Measurements from ENCODE around the gene BRD9.
"Not testable (repeated sequence)": the region's sequence is repeated elsewhere in the genome, so short reads cannot be mapped to it uniquely, and the experiment has no call there.

The BRD9 gene

DNA sequence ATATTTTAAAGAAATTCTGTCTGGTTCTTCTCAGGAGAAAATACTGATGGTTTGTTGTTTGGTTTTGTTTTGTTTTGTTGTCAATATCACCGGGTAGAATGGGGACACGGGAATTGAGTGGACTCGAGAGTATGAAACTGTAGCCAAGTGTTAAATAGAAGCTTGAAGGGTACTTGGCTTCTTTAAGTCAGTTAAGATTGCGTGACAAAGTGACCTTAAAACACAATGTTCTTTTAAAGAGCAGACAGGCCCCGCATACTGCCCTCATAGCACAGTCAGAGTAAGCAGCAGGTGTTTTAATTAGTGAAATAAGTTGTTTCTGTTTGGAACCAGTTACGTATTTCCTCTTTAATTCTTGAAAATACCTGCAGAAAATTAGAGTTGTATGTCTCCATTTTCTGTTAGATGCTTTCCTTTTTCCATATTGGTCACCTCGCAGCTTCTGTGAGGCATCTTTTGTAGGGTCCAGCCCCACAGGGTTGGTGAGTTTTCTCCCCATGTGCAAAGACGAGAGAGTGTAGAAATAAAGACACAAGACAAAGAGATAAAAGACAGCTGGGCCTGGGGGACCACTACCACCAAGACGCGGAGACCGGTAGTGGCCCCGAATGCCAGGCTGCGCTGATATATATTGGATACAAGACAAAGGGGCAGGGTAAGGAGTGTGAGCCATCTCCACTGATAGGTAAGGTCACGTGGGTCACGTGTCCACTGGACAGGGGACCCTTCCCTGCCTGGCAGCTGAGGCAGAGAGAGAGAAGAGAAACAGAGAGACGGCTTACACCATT lies 9.7 kb upstream of the BRD9 start:
- no peak for DNase-seq

DNA sequence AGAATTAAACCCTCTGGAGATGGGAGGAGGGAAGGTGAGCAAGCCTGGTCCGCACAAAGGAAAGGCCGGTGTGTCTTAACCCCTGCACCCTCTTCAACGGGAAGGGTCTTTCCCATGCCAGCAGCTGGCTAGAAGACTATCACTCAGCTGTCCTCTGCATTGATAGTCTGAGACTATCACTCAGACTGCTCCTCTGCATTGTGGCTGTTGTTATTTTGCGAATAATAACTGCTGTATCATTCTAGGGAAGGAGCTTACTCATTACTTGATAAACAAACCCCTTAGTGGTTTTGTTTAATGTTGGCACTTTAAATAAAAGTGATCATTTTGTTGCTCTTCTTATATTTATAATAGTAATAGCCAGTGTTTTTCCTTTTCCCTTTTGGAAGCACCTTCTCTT lies 8.2 kb upstream of the BRD9 start:
- DNase-seq = no peak

- DNase-seq = no peak
These were observed 1.1 kb upstream of the BRD9 start for GRCh38 chr5:893711-894110.

GRCh38 chr5:893137-893506 lies 521 bp upstream of the BRD9 start:
- DNase-seq = no peak

DNA sequence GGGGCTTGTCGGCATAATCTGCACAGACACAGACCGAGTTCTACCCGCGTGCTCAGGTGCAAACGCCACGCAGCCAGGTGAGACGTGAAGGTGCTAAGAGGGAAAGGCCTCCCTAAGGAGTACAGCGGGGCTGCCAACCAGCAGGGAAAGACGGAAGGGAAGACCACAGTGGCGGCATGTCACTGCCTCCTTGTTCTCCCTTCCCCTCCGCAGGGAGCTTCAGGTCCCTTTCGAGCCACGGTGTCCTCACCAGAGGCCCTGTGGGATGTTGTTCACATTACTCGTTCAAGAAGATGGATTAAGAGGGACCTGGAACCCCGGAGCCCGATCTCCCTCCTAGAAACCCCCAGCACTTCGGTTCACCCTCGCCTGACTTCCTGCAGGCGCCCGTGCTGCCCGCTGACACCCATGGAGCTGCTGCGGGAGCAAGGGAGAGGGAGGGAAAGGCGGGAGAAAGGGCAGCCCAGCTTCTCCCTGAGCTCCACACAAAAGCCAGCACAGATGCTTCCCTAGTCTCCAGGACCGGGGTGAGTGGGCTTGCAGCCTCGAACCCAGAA lies 686 bp downstream of the BRD9 start:
- no peak for DNase-seq

GRCh38 chr5:891117-891836 lies 1.3 kb downstream of the BRD9 start:
- no peak for DNase-seq

GRCh38 chr5:889075-889710 lies 3.4 kb downstream of the BRD9 start:
- DNase-seq = no peak

DNA sequence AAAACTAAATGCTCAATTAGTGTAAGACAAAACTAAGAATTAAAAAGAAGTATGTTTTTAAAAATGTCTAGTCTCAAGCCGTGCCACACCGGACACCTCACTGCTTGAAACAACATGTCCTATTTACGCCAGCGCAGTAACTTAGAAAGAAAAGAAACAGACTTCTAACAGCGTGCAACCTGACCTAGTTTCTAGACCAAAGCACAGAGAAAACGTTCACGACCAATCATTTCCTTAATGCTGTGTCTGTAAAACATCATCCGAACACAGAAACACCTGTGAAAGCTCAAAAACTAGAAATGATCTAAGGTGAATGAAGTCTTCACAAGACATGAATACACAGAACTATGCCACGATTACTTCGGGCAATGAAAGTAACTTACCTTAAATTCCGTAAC lies 4.0 kb downstream of the BRD9 start:
- DNase-seq = no peak

GRCh38 chr5:887947-888637 lies 4.5 kb downstream of the BRD9 start:
- no peak for DNase-seq

DNA sequence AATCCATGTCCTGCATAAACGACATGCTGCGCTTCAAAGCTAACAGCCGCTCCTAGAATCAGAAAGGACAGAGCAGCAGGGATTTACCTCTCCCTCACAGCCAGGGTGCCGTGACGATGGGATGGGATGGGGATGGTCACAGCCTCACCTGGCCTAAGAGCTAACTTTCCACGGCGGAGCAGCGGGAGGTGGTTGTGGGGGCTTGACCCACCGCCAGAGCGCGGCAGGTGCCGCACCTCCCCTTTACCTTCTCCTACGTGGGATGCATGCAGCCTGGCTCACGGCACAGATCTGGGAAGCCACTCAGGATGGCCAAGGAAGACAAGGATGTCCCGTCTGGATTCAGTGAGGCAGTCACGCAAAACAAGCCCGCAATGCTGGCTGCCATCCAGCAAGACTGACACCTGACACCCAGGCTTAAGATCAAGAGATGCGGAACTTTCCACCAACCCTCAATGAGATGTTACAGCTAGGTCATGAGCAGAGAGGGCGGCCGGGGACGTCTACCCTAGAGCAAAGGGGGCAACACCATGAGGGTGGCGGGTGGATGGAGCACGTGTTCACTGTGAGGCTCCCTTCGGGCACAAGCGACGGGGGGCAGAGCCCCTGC lies 5.8 kb downstream of the BRD9 start:
- no peak for DNase-seq

DNA sequence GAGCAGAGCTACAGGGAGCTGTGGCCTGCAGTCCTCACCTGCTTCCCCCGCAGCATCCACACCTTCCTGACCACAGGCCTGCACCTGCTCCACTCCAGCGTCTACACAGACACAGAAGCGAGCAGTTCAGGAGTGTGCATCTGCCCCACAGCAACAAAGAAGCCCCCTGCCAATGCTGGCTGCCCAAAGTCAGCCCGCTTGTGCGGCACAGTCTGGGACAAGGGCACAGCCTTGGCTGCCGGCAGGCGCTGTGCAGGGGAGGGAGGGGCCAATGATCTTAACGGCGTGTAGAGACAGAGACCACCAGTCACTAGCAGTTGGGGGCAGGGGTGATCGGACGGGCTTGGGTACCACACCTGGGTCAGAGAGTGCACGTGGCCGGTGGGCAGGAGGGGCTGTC lies 6.6 kb downstream of the BRD9 start:
- DNase-seq = no peak

DNA sequence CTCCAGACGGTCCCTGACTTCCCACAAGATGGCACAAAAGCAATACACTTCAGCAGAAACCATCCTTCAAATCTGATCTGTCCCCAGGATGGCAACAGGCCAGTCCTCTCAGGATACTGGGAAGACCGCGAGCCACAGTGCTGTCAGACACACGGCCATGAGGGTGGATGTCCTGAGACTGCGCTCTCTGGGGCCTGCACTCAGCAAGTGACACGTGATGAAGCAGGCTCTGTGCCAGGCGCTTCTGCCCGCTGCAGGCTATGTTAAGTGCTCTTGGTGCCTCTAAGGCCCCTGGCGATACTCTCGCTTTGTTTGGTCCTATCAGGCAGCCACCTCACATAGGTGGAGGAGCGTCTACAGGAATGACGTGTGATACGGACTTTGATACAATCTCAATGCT lies 7.1 kb downstream of the BRD9 start:
- DNase-seq = no peak

DNA sequence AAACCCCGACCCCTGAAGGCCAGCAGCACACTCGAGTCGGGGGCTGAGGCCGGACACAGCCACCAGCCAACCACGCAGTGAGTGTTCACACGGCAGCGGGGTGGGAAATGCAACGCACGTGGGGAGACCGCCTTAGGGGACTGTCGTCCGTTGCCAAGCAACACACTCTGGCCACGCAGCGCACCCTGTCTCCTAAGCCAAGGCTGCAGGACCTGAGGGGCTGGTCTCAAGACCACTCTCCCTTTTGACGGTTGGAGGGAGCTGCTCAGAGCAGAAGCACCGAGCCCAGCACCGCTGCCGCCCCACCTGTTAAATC lies 7.5 kb downstream of the BRD9 start:
- DNase-seq = no peak

DNA sequence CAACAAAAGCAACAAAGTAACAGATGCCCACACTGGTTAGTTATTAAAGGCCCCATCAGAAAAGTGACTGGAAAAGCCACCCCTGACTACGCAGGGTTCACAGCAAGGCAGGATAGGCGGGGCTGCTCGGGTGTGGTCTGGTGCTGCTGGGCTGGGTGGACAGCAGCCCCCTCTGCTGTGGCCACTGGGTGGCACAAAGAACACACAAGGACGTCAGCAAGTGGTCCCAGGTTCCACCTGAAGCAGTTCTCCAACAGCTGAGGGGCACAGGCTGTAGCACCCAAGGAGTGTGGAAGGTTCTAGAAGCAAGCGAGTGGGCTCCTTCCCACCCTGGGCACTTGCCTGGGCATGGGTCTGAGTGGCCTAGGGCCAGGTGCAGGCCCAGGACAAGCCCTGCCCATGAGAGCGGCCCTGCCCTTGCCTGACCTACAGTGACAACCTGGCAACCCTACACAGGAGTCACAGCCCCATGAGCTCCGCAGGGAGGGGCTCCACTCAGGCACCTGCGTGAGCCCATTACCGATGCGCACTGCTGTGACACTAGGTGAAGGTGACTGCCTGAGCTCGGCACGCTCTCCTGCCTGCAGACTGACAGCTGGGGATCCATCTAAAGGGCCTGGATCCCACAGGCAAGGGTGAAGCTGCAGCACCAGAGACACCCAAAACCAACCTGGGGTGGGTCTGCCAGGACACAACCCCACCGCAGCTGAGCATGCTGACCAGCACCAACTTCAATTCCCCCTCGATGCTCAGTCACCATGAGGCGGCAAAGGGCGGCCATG lies 8.1 kb downstream of the BRD9 start:
- no peak for DNase-seq

- no peak for DNase-seq
These were observed 9.0 kb downstream of the BRD9 start for GRCh38 chr5:883475-884181.

DNA sequence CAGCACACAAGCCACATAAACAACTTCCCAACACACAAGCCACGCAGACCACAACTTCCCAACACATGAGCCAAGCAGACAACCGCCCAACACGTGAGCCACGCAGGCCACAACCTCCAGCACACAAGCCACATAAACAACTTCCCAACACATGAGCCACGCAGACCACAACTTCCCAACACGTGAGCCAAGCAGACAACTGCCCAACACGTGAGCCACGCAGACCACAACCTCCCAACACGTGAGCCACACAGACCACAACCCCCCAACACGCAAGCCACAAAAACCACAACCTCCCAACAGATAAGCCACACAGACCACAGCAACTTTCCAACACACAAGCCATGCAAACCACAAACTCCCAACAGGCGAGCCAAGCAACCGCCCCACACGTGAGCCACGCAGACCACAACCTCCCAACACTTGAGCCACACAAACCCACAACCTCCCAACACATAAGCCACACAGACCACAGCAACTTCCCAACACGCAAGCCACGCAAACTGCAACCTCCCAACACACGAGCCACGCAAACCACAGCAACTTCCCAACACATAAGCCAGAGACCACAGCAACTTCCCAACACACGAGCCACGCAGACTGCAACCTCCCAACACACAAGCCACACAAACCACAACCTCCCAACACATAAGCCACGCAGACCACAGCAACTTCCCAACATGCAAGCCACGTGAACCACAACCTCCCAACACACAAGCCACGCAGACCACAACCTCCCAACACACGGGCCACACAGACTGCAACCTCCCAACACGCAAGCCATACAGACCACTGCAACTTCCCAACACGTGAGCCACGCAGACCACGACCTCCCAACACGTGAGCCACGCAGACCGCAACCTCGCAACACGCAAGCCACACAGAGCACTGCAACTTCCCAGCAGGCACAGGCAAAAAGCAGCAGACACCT lies 10.1 kb downstream of the BRD9 start:
- no peak for DNase-seq

GRCh38 chr5:881551-881935 lies 11.1 kb downstream of the BRD9 start:
- no peak for DNase-seq

- DNase-seq = no peak
These were observed 11.6 kb downstream of the BRD9 start for GRCh38 chr5:880816-881550.

GRCh38 chr5:878677-879076 lies 13.9 kb downstream of the BRD9 start:
- DNase-seq = not testable (repeated sequence)

DNA sequence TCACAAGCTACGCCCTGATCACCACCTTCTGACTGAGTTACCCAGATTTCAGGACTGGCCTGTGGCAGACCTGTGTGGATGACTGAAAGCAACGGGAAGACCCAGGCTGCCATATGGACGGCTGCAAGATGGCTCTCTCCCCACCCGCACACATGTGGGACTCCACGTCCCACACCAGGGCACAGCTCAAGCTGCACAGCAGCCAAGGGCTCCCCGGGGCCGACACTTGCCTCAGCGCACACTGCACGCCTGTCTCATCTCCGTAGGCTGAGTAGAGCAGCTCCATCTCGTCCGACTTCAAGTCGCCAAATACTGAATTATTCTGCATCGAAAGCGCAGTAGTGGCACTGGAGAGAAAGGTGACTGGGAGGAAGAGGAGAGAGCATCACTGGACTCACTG lies 14.5 kb downstream of the BRD9 start:
- no peak for DNase-seq
